COLO829 (cell line): Measurements from ENCODE around the gene KDM4B.

Experiments used
- DNase-seq: peaks from one replicate; pipeline ENCODE4 v3.0.0; 2012; ENCODE audit warnings: low spot score

Gene KDM4B

DNA sequence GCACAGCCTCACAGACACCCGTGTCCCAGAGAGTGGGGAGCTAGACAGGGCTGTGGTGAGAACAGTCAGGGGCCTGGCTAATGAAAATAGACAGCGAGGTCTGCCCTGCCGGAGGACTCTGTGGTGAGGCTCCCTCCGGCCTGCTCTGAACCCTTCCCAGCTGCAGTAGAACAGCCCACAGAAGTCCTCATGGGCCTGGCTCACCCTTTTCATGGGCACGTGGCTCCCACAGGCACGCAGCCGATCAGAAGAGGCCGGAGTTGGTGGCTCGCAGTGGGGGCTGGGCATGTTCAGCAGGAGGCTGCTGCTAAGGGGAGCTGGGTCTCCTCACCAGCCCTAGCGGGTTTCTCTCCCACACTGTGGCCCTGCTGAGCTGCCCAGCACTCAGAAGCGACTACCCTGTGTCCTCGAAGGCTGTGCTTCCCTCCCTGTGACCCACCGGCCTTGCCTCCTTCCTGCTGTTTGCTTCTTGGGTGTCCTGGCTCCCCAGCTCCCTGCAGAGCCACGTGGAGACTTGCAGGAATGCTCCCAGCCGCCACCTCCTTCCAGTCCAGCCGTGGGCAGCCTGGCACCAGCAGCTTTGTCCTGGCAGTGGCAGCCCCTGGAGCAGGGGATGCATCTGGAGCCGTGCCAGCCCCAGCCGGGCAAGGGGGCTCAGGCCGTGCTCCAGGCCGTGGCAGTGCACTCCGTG is 138.7 kb downstream of the KDM4B start:
- DNase-seq, result no peak

DNA sequence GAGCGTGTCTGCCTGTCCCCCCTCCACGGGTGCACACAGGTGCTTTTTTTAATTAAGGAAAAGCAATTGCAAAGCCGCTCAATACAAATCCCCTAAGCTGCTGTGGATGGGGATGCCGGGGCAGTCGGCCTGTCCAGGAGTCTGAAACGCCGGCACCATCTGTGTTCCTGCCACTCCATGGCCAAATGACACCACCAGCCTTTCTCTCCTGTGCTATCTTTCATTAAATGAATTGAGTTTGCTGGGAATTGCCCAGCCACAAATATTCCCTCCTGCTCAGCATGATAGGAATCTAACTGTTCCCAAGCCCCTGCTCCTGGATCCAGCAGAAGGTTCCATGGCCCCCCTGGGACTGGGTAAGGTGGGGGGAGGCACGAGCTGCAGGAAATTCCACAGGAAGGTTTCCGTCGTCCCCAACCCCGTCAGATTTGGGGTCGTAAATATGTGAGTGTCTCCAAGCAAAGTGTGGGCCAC is 139.2 kb downstream of the KDM4B start:
- no peak for DNase-seq

DNA sequence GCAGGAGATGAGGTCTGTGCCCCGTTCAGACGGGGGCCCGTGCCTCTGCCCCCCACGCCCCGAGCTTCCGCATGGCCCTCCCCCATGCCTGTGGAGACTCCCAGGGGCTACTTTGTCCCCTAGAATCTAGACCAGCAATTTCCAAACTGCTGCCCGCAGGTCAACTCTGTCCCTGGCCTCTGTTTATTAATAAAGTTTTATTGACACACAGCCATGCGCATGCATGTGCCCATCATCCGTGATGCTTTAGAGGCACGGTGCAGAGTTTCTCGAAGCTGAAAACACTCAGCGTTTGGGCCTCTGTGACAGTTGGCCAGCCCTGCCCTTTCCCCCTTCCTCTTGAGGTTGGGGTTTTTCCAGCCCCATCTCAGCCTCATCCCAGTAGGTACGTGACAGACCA is 140.0 kb downstream of the KDM4B start:
- no peak for DNase-seq

DNA sequence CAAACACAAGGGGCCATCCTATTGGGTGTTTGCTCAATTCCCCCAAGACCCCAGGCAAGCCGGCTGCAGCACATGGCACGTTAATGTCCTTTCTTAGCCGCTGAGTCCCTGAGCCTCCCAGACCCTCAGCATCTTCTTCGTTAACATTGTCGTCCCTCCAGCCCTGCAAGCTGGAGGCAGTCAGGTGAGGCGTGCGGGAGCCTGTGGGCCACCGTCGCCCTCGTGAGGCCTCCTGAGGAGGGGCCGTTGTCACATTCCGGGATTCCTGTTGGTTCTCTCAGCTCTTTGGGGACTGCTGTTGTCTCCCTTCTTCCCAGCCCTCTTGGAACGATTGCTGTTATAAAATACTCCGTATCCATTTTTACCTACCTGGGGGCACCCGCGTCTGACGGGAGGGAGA is 140.6 kb downstream of the KDM4B start:
- no peak for DNase-seq

DNA sequence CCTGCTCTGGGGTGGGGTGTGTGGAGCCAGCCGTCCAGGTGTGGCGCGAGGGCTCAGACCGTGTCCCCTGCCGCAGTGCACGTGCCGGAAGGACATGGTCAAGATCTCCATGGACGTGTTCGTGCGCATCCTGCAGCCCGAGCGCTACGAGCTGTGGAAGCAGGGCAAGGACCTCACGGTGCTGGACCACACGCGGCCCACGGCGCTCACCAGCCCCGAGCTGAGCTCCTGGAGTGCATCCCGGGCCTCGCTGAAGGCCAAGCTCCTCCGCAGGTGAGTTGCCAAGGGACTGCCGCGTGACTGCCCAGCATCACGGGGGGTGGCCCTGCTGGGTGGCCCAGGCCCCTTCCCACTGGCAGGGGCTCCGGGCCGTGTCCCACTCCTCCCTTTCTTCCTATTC is 141.6 kb downstream of the KDM4B start:
- no peak for DNase-seq

DNA sequence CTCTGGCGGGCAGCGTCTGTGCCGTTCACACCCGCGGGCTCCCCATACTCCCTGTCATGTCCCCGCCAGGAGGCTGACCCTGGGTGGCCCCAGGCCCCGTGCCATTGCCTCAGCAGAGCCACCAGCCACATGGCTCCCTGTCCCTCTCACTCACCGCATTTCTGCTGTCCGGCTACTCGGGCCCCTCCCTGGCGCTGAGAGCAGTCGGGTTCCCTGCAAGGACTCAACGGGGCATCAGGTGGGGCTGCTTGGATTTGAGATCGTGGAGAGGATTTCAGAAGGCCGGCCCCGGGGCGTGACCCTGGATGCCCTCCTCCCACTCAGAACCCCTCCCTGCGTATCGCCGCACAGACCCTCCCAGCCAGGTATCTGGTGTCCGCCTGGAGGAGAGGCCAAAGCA is 142.1 kb downstream of the KDM4B start:
- no peak for DNase-seq

DNA sequence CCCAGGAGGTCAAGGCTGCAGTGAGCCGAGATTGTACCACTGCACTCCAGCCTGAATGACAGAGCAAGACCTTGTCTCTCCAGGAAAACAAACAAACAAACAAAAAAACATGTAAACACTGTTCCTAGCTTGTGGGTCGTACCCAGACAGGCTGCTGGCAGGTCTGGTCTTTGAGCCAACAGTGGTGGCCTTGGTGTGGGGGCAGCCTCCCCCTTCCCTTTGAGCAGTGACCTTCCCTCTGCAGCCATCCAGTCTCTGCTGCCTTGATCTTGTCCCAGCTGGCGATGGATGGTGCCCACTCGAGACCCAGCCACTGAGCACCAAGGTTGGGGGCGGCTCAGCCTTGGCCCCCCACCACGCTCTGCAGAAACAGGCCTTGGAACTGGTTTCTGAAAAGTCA is 143.3 kb downstream of the KDM4B start:
- no peak for DNase-seq

DNA sequence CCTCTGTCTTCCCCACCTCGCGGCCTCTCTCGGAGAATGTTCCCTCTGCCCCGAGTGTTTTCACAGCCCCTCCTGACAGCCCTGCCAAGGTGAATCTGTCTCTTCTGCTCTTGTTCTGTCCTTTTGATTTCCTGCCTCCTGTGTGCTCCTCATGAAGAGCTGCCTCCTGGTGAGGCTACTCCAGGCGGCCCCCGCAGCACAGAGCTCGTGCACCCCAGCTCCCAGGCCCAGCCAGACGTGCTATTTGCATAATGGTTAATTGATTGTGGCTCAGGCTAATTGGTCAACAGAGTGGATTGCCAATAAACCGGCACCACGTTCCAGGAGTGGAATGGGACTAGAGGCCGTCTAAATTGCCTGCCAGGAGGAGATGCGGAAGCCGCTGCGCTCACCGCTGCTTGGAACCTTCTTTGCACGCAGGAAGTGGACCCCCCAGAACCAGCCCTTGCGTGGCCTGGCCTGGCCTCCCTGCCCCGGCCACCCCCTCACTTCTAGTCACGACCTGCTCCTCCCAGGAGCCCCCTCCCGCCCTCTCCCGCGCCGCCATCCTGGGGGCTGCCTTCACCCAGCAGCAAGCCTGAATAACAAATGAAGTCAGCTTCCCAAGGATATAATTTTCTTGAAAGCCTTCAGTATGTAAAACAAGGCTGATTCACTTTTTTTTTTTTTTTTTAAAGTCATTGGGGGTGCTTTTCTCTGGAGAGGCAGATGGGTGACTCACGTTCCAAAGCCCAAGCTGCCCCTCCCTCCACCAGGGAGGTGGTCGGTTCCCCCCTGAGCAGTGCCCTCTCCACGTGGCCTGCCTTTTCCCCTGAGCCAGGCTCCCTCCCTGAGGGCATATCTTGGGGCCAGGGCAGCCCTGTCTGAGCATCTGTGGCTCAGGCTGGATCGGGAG is 144.0 kb downstream of the KDM4B start:
- no peak for DNase-seq

DNA sequence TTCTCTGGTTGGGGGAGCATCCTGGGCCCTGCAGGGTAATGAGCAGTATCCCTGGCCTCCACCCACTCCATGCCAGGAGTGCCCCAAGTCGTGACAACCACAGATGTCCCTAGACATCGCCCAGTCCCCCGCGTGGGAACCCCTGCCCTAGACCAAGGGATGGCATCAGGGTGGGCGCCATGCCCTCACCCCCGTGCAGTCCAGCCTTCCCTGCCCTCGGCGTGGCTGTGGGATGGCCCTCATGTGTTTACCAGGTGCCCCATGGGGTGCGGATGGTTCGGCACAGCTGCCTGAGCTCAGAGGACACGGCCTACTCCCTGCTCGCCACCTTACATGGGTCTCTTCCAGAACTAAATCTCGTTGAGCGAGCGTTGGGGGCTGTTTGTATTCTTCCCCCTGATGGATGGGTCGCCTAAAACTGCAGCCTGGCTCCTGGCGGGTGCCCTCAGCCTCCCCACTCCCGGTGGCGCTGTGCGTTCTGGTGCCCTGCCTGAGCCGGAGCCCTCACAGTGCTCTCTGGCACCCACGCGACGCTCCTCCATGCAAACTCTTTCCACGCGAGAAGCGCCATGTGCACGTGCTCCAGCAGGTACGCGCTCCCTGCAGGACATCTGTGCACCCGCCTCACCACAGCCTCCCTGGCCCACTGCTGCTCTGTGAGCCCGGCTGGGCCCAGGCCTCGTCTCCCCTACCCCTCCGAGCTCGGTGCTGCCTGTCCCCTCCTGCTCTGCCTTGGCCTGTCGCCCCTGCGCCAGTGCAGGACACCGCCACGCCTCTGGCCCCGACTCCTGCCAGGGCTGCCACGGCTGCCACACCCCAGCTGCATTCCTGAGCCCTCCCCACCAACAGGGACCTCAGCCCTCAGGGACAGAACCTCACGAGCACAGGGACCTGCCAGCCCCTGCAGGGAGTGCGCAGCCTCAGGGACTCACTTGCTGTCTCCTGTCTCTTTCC is 145.0 kb downstream of the KDM4B start:
- DNase-seq, result no peak

DNA sequence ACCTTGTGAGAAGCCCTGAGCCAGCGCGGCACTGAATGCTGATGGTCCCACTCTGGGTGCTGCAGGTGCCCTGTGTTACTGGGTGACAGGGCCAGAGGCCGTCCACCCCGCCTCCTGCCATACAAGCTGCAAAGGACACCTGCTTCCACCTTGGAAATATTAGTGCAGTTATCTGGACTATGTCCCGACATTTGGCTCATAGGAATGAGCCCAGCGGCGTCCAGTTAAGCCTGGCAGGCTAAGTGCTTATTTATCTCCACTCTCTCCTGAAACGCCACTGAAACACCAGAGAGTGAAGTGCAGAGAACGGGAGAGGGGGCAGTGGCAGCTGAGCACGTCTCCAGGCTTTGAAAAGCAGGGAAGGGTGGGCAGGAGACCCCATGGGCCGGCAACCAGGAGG is 145.8 kb downstream of the KDM4B start:
- no peak for DNase-seq

DNA sequence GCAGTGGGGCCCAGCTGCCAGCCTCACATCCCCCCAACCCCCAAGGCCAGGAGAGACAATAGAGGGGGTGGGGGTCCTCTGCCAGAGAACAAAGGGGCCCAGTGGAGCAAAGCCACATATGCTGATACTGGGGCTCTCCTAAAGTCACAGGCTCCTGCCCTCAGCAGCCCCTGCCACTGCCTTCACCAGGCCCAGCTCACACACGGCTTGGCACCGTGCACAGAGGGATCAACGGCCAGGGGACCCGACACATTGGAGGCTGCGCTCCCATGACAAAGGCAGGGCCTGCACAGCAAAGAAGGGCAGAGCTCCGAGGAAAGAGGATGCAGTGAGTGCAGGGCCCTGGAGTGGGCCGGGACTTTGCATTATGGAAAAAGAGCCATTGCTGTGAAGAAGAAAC is 146.4 kb downstream of the KDM4B start:
- no peak for DNase-seq

DNA sequence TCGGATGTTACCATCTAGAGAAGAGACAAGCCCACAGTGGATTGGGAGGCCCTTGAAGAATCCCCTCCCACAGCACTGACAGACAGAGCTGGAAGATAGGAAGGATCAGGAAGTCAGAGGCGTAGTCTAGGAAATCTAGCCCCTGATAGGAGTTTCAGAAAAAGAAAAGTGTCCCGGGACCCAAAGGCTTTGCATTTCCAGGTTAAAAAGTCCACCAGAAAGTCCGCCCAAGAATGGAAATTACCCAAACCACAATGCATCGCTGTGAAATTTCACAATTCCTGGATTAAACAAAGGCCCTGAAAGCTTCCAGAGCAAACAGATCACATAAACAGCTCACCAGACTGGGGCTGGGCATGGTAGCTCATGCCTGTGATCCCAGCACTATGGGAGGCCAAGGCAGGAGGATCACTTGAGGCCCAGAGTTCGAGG is 146.9 kb downstream of the KDM4B start:
- no peak for DNase-seq

DNA sequence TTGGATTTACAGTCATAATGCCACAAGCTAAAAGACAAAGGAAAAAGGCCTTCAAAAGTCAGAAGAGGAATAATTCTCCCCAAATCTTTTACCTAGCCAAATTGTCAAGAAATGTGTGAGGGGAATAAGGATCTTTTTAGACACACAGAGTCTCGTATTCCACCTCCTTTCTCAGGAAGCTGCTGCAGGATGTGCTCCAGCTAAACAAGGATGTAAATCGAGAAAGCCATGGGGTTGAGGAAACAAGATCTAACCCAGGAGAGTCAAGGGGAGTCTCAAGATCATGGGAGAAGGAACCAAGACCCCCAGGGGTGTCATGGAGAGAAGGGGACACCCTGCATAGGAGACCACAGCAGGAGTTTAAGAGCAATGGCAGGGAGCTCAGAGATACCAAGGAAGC is 147.4 kb downstream of the KDM4B start:
- no peak for DNase-seq

DNA sequence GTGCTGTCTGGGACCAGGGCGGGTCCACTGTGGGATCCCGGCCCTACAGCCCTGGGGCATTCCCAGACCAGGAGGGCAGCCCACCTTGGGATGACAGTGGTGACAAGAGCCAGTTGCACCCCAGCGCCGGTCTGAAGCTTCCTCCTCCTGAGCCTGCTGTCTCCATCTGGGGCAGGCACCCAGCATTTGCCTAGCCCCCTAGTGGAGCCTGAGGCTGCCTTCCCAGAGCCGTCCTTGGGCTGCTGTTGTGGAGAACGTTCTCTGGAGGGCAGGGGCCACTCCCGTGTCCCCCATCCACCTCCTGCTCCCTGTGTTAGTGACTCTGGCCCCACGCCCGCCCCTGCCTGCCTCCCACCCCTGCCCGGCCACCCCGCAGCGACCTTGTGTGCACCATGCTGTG is 148.5 kb downstream of the KDM4B start:
- no peak for DNase-seq

DNA sequence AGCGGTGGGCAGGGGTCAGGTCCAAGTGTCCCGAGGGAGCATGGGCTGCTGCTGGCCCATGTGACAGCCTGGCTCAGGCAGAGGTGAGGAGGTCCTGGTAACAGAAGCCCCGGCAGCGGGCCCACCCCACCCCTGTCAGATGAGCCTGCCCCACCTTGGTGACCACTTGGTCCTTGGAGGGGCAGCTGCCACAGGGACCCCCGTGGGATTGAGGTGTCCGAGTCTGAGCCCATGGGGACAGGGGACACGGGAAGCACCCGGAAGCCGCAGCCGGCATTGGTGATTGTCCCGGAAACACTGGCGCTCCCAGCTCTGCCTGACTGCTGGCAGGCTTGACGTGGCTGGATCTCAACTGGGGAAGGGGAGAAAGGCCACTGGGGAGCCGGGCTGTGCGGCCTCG is 149.1 kb downstream of the KDM4B start:
- DNase-seq, result no peak

DNA sequence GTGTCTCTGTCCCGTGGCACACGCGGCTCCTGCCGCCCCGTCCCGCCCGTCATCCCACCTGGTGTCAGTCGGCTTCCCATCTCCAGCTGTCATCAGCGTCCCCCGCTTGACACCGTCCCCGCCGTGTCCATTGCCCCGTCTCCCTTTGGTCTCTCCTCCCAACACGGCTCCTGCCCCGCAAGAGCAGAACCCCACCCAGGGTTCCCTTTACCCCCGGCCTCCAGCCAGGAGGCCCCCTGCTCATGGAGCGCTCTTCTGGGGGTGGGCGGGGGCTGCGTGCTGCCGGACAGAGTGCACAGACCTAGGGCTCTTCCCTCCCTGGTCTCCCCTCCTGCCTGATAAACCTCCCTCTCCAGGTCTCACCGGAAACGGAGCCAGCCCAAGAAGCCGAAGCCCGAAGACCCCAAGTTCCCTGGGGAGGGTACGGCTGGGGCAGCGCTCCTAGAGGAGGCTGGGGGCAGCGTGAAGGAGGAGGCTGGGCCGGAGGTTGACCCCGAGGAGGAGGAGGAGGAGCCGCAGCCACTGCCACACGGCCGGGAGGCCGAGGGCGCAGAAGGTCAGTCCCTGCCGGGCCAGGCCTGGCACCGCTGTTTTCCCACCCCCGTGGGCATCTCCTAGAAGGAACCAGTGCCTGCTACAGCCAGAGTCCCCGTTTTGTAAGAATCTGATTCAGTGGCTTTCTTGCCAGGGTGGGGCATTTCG is 150.5 kb downstream of the KDM4B start:
- no peak for DNase-seq

DNA sequence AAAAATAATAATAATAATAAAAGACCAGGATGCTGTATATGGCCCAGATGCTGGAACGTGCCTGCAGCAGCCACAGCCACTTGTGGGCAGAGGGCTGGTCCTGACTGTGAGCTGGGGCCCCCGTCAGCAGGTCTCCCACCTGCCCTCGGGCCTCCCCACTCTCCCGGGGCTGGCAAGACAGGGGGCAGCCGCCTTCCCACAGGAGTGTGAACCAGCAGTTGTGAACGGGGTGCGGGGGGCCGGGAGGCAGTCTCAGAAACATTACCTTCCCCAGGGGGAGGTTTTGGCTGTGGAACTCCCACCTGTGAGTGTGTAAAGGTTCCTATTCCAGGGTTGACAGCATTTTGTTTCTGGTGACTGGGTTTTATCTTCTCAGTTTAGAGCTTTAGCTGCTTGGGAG is 151.4 kb downstream of the KDM4B start:
- no peak for DNase-seq

DNA sequence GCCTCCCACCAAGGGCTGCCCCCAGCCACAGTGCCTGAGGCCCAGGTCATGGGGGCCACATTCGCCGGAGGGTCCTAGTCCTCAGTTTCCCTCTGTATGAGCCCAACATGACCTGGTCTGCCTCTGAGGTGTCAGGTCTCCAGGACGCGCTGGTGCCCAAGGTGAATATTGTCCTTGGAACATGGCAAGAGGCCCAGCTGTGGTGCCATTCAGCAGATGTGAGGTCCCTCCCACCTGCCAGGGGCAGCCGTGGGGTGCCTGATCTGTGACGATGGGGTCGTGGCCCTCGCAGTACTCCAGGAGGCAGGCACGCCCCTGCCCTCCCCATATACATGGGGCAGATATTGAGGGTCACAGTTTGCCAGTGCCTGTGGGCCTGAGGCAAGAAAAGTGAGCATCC is 151.9 kb downstream of the KDM4B start:
- no peak for DNase-seq

DNA sequence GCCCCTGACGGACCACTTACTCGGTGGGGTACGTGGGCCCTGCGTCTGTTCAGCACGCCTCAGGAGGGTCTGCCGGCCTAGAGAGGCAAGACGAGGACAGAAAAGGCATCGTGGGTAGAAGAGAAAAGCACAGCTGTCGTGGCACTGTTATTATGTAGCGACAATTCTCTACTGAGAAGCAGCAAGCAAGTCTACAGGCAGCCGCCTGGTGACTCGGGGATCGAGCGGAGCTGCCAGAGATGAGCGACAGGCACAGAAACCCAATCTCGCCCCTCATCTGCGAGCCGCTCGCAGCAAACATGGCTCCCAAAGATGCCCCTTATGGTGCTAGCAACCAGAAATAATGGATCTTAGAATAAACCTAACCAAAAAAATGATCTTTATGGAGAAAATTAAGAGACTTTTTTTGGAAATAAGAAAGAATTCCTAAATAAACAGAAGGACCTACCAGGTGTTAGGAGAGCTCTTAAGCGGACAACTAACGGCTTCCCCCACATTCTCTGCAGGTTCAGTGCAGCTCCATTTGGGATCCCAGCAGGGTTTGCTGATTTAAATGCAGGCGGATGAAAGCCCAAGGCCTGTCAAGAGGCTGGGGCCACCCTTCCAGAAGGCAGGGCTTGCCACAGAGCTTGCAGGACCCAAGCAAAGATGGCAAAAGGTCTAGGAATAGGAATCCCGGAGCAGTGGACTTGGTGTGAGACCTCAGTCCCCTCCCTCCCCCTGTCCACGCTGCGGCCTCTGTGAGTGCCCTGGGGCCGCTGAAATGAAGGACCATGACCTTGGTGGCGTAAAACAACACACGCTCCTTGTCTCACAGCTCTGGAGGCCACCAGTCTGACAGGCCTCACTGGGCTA is 152.6 kb downstream of the KDM4B start:
- no peak for DNase-seq

DNA sequence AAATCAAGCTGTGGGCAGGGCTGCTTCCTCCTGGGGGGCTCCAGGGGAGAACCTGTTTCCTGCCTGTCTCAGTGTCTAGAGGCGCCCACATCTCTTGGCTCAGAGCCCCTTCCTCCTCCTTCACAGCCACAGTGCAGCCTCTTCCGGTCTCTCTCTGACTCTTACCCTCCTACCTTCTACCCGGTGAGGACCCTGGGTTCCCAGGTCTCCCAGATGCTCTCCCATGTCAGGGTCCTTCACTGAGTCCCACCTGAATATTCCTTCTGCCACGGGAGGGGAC is 153.1 kb downstream of the KDM4B start:
- DNase-seq, result no peak
